HL-60/S4 treated with retinoic acid at 250 ng/mL for 4 days and 3 days (cell line): ENCODE measurements around the gene NTN3.

Experiments
- in situ Hi-C: fragments of 300-500 bp; cut with MboI; formaldehyde crosslinking; loops from 2 replicates; pipeline ENCODE4 v1.7.0; 2022; ENCODE audit warnings: low sequenced_read_pairs

NTN3 gene

GRCh38 chr16:2464333-2464732 is 6.8 kb upstream of the NTN3 start:
- in situ Hi-C loops = no loop called here

DNA sequence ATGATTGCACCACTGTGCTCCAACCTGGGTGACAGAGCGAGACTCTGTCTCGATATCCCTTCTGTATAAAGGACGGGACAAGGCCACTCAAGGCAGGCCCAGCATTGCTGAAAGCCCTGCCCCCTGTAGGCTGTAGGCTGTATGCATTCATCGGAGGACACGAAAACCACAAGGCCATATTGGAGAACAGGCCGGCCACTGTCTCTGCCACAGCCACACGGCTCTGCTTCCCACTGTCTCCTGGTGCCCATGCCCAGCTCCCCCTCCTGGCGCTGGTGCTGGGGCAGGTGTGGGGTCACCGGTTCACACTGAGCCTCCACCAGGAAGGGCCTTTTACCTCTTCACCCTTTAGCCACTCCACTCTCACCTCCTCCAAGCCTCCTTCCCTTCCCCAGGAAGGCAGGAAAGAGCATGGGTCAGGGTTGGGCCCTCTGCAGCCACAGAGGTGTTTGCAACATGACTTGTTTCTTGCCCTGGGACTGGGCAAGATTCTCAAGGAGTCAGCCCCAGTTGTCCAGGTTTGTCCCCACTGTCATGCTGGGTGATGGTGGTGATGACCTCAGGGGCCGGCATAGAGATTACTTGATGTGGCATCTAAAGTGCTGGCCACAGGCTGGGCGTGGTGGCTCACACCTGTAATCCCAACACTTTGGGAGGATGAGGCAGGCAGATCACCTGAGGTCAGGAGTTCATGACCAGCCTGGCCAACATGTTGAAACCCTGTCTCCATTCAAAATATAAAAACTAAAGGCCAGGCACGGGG is 5.3 kb upstream of the NTN3 start:
- in situ Hi-C loops = no loop called here

- in situ Hi-C loops = no loop called here
Measured at GRCh38 chr16:2466667-2467527, 4.2 kb upstream of the NTN3 start.

DNA sequence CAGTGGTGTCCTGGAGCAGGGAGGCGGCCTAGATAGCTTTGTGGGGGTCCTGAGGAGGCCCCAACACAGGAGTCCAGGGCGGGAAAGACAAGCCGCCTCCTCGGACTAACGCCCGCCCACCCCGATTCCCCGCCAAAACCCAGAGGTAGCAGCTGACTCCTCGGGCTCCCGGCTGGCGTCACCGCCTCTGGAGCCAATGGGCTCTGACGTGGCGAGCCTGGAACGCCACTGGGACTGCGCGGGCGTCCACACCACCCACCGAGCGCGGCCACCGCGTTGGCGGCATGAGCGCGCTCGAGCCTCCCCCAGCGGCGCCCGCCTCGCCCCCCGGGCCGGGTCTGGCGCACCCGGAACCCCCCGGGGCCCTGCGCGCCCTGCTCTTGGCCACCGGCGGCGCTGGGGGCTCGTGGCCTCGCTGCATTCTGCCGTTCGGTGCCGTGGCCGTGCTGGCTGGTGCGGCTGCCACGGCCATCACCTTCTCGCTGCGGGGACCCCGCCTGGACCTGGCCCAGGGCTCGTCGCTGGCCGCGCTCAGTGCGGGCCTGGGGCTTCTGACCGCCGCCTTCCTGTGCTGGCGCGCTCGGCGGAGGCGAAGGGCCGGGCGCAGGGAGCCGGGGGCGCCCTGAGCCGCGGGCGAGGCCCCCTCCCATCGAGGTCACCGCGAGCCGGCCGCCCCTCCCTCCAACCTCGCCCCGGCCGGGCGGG is 3.4 kb upstream of the NTN3 start:
- in situ Hi-C loops = no loop called here

GRCh38 chr16:2468233-2468724 is 2.8 kb upstream of the NTN3 start:
- in situ Hi-C loops = no loop called here

DNA sequence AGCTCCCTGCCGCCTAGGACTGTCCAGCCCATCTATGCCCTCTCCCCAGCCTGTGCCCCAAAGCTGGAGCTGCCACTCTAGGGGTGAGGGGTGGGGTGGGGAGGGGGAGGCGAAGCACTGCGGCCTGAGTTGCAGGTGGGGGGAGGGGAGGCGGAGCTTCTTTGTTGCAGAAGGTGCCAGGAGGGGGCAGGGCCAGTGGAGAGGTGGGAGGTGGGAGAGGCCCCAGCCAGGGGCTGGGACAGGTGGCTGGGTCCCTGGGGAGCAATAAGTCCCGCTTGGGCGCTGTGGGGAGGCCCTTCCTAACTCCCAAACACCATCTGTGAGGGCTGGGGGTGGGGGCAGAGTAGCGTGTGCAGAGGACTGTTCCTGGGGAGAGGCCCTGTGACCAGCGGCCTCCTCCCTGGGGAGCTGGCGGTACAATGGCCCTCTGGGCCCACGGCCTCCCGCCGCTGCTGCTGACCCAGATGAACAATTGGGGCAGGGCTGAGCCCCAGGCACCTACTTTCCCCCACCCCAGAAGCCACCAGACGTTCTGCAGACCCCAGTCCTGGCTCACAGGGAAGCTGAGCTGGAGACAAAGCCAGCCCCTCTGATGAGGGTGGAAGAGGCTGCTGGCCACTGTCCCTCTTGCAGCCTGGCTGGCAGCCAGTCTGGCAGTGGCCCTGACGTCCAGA is 2.2 kb upstream of the NTN3 start:
- in situ Hi-C loops = no loop called here

DNA sequence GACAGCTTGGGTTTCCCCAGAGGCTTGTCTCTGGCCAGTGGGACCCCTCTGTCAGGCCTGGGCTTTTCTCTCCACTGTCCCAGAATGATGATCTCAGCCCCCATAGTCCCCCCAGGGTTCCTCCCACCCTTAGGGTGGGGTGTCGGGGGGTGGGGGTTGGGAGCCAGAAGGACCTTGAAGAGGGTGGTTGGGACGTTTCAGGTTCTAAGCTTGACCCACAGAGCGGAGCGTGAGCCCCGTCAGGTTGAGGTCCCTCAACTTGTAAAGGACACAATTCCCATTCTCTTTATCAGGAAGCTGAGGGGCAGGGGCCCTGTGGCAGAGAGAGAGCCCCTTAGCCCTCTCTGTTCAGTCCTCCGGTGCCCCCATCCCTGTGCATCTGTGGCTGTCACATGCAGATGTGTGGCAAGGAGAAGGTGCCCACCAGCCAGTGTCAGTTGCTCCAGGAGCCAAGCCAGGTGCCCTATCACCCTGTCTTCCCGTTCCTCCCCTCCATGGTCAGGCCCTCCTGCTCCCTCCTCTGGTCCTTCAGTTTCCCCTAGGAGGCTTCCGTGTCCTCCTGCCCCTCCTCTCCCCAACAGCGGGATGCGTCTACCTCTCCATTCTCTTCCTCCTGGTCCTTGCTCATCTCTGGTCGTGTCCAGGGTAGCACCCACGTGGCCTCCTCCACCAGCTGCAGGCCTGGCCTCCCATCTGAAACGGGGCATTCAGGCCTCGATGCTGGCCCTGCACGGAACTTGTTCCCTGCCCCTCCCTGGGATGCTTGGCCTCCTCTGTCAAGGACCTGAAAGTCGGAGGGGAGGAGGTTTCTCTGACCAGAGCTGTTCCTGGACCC is 1.5 kb upstream of the NTN3 start:
- in situ Hi-C loops = no loop called here

DNA sequence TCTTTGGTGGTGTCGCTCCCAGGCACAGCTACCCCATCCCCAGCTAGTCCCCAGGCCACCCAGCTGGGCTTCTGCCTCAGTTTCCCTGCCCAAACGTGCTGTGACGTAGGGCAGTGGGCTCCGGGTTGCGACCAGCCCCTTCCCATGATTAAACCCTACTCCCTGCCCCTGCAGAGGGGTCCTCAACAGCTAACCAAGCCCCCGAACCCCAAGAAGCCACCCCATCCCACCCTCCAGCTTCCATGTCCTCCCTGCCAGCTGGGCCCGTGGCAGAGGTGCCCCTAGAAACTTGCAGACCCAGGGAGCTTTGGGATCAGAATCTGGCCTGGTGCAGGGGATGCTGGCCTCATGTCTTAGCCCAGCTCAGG is 879 bp upstream of the NTN3 start:
- in situ Hi-C loops = no loop called here

DNA sequence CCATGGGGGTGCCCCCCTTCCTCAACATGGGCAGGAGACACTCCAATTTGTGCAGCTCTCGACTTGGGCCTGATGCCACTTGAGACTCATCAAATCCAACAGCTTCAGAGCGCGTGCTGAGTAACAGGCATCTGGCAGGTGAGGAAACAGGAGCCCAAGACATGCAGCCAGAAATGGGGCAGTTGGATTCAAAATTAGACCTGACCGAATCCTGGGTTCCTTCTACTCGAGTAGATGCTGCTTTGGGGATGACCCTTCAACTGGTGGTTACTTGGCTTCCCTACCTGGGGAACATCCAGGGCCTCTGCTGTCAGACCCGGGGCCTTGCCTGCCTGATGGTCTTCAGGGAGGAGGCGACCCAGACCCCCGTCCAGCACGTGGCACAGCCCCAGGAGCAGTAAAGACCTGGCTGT is 488 bp upstream of the NTN3 start:
- in situ Hi-C loops = no loop called here

DNA sequence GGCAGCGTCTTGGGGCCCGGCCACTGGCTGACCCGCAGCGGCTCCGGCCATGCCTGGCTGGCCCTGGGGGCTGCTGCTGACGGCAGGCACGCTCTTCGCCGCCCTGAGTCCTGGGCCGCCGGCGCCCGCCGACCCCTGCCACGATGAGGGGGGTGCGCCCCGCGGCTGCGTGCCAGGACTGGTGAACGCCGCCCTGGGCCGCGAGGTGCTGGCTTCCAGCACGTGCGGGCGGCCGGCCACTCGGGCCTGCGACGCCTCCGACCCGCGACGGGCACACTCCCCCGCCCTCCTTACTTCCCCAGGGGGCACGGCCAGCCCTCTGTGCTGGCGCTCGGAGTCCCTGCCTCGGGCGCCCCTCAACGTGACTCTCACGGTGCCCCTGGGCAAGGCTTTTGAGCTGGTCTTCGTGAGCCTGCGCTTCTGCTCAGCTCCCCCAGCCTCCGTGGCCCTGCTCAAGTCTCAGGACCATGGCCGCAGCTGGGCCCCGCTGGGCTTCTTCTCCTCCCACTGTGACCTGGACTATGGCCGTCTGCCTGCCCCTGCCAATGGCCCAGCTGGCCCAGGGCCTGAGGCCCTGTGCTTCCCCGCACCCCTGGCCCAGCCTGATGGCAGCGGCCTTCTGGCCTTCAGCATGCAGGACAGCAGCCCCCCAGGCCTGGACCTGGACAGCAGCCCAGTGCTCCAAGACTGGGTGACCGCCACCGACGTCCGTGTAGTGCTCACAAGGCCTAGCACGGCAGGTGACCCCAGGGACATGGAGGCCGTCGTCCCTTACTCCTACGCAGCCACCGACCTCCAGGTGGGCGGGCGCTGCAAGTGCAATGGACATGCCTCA is 773 bp downstream of the NTN3 start:
- in situ Hi-C loops = no loop called here

DNA sequence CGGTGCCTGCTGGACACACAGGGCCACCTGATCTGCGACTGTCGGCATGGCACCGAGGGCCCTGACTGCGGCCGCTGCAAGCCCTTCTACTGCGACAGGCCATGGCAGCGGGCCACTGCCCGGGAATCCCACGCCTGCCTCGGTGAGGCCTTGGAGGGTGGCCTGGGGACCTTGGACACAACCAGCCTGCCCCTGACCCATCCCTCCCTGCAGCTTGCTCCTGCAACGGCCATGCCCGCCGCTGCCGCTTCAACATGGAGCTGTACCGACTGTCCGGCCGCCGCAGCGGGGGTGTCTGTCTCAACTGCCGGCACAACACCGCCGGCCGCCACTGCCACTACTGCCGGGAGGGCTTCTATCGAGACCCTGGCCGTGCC is 1.4 kb downstream of the NTN3 start:
- in situ Hi-C loops = no loop called here

DNA sequence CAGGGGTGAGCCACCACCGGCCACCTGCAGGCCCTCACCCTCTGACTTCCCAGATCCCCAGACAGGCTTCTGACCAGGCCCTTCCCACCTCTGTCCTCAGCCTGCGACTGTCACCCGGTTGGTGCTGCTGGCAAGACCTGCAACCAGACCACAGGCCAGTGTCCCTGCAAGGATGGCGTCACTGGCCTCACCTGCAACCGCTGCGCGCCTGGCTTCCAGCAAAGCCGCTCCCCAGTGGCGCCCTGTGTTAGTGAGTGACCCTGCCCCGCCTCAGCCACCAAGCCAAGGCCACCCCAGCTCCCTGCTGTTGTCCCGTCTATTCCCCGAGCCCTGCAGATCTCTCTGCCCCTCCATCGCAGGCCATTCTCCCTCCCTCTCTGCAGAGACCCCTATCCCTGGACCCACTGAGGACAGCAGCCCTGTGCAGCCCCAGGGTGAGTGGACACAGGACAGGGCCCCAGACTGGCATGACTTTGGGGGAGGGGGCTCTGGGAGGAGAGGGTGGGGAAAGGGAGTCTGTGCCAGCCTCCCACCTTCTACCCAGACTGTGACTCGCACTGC is 1.9 kb downstream of the NTN3 start:
- in situ Hi-C loops = no loop called here

DNA sequence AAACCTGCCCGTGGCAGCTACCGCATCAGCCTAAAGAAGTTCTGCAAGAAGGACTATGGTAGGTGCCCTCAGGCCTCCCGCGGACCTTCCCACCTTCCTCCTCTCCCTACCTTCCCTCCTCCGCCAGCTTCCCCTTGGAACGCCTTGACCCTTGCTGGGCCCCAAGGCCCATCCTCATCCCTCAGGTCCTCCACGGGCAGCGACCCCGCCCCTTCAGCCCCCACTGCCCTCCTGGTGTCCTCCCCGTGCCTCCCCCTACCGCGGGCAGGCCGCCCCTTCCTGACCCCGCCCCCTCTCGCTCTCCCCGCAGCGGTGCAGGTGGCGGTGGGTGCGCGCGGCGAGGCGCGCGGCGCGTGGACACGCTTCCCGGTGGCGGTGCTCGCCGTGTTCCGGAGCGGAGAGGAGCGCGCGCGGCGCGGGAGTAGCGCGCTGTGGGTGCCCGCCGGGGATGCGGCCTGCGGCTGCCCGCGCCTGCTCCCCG is 2.4 kb downstream of the NTN3 start:
- in situ Hi-C loops = no loop called here

GRCh38 chr16:2473999-2474876 is 3.1 kb downstream of the NTN3 start:
- in situ Hi-C loops = no loop called here

- in situ Hi-C loops = loop anchor here (25.0 kb wide), 1 partner anchor 463 kb away; the partner anchor contains the start of genes NPW and ZNF598
Measured at GRCh38 chr16:2474877-2475412, 3.8 kb downstream of the NTN3 start, which contains the start of gene TBC1D24. TSS of gene TBC1D24 (plus strand) at chr16:2475127. CDS start at chr16:2496149, 21,022 bp downstream.

- in situ Hi-C loops = loop anchor here (25.0 kb wide), 1 partner anchor 463 kb away; the partner anchor contains the start of genes NPW and ZNF598
Measured at GRCh38 chr16:2475413-2476344, 4.6 kb downstream of the NTN3 start.
